Brain microvascular endothelial cell (primary cell): Measurements from ENCODE around the gene RAD54L.

Experiments used
- DNase-seq: peaks from one replicate; pipeline ENCODE4 v3.0.0-alpha.2; 2020
- H3K27ac ChIP-seq: fragments of 250-450 bp; sonication (Bioruptor Pico); 2 replicates; pipeline ENCODE4 v1.5.1; 2020; ENCODE audit warnings: mild to moderate bottlenecking, moderate library complexity
- H3K27me3 ChIP-seq: fragments of 250-450 bp; sonication (Bioruptor Pico); replicated peaks from 2 replicates; pipeline ENCODE4 v1.5.1; 2020; ENCODE audit warnings: mild to moderate bottlenecking
- H3K36me3 ChIP-seq: fragments of 250-450 bp; sonication (Bioruptor Pico); replicated peaks from 2 replicates; pipeline ENCODE4 v1.5.1; 2020; ENCODE audit warnings: mild to moderate bottlenecking
- H3K4me3 ChIP-seq: 2 replicates; pipeline ENCODE4 v1.5.1; 2011; ENCODE audit warnings: low read depth, mild to moderate bottlenecking, control low read depth, low read length, moderate library complexity
- in situ Hi-C: cut with HindIII; loops from 2 replicates; pipeline ENCODE4 v1.10.0; 2017; ENCODE audit warnings: low sequenced_read_pairs, low pct_ligation_motif_present
- TF ChIP-seq, protein P1 (sequence below): IDR thresholded peaks from 2 replicates; pipeline ENCODE4 v1.5.1; 2011; ENCODE audit warnings: low read depth, mild to moderate bottlenecking, moderate library complexity, low read length, control low read depth, inconsistent platforms; ENCODE audit errors: missing control alignments

The RAD54L gene

DNA sequence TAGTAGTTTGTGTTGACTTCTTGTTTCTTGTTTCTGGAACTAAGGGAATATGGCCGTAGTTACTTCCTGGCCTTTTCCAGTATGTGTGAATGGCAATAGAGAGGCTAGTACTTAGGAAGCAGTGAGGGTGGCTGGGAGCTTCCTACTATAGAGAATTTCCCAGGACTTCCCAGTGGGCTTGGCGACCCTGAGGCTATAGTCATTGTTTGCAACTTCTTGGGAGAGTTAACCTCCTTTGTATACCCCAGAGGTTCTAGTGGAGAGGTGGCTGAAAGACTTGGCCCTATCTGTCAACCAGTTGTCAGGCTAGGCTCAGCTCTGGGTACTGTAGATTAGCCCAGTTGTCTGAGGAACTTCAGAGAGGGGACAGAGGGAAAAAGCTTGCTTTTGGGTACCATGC is 15.6 kb downstream of the RAD54L start:
- in situ Hi-C loops, result no loop called here
- Histone ChIP-seq H3K27ac (no peak overlapping the region), H3K27me3 (no peaks in the 10 kb centered on the region), H3K36me3 (no peaks in the 10 kb centered on the region), H3K4me3 (no peak overlapping the region)
- TF ChIP-seq, protein P1, sequence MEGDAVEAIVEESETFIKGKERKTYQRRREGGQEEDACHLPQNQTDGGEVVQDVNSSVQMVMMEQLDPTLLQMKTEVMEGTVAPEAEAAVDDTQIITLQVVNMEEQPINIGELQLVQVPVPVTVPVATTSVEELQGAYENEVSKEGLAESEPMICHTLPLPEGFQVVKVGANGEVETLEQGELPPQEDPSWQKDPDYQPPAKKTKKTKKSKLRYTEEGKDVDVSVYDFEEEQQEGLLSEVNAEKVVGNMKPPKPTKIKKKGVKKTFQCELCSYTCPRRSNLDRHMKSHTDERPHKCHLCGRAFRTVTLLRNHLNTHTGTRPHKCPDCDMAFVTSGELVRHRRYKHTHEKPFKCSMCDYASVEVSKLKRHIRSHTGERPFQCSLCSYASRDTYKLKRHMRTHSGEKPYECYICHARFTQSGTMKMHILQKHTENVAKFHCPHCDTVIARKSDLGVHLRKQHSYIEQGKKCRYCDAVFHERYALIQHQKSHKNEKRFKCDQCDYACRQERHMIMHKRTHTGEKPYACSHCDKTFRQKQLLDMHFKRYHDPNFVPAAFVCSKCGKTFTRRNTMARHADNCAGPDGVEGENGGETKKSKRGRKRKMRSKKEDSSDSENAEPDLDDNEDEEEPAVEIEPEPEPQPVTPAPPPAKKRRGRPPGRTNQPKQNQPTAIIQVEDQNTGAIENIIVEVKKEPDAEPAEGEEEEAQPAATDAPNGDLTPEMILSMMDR, result no peak
- no peak for DNase-seq

DNA sequence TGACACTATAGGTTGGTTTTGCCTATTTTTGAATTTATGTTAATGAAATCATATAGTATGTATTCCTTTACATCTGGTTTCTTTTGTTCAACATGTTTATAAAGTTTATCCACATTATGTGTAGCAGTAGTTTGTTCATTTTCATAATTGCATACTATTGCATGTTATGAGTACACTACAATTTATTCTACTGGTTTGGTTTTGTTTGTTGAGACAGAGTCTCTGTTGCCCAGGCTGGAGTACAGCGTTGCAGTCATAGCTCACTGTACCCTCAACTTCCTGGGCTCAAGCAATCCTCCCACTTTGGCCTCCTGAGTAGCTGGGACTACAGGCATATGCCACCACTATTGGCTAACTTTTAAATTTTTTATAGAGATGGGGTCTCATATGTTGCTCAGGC is 21.0 kb downstream of the RAD54L start:
- Histone ChIP-seq H3K27ac (no peak overlapping the region), H3K4me3 (no peak overlapping the region), H3K27me3 (no peaks in the 10 kb centered on the region), H3K36me3 (no peaks in the 10 kb centered on the region)
- no peak for DNase-seq
- in situ Hi-C loops, result no loop called here
- TF ChIP-seq, protein P1, result no peak

DNA sequence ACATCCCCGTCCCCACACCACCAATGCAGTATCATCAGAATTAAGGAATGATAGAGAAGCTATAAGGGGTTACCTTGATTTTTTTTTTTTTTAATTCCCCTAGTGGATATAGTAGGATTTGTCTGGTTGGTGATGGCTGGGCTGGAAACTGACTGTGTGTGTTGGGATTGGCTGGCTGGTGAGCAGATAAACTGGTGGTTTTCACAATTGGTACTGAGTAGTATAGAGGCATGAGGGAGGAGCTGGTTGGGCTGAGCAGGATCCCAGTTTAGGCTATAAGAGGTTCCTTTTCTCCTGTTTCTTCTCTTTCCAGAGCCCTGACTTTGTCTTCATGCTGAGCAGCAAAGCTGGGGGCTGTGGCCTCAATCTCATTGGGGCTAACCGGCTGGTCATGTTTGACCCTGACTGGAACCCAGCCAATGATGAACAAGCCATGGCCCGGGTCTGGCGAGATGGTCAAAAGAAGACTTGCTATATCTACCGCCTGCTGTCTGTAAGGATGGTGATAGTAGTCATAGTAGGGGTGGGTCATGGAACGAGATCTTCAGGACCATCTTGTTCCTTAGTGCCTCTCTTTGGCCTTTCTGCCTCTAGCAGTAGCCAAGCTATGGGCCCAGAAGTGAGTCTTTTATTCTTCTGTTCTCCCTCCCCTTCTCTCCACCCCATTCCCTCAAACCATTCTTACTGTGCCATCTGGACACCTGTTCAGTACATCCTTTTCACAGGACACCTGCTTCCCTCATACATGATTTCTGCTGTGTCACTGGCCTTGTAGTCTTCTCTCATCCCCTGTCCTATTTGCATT is 26.9 kb downstream of the RAD54L start:
- DNase-seq, result no peak
- no peak overlapping the region for H3K27ac ChIP-seq
- H3K36me3 ChIP-seq, result peaks cover 7% of the 10 kb centered on the region
- no peaks in the 10 kb centered on the region for H3K27me3 ChIP-seq
- H3K4me3 ChIP-seq, result no peak overlapping the region
- TF ChIP-seq, protein P1, result no peak
- in situ Hi-C loops, result no loop called here

DNA sequence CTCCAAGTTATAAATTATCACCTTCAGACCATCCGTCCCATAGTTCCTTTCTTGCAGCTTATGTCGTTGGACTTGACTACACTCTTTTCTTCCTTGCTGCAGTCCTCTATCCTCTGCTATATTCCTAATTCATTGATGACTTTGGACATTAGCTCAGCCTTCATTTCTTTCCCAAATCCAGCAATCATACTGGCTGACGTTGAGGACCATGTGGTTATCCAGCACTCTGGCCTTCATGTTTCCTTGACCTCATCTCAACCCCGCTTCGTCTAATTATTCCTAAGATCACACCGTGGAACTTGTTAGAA is 27.4 kb downstream of the RAD54L start:
- in situ Hi-C loops, result no loop called here
- peaks cover 9% of the 10 kb centered on the region for H3K36me3 ChIP-seq

DNA sequence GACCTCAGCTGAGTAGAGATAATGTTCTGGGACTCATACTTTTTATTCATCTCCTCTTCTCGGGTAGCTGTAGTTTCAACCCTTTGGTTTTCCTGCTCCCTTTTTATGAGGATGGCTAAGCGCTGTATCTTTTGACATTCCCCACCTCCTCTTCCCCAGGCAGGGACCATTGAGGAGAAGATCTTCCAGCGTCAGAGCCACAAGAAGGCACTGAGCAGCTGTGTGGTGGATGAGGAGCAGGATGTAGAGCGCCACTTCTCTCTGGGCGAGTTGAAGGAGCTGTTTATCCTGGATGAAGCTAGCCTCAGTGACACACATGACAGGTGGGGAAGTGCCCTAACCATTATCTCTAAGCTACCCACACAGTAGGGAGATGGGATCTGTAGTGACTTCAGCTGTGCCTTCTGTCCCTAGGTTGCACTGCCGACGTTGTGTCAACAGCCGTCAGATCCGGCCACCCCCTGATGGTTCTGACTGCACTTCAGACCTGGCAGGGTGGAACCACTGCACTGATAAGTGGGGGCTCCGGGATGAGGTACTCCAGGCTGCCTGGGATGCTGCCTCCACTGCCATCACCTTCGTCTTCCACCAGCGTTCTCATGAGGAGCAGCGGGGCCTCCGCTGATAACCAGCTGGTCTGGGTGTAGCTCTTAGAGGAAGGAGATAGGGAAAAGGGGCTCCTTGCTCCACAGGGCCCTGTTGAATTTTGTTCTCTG is 30.3 kb downstream of the RAD54L start:
- no peak for DNase-seq
- in situ Hi-C loops, result no loop called here

More for the DNA sequence above, 27.4 kb downstream of the RAD54L start:
- no peak for DNase-seq
- Histone ChIP-seq H3K4me3 (no peak overlapping the region), H3K27ac (no peak overlapping the region), H3K27me3 (no peaks in the 10 kb centered on the region)
- TF ChIP-seq, protein P1, result no peak

More for the DNA sequence above, 30.3 kb downstream of the RAD54L start:
- TF ChIP-seq, protein P1, result no peak
- Histone ChIP-seq H3K36me3 (peaks cover 28% of the 10 kb centered on the region), H3K4me3 (no peak overlapping the region), H3K27ac (no peak overlapping the region), H3K27me3 (no peaks in the 10 kb centered on the region)
